Breast epithelium (tissue), 4 donors: Measurements from ENCODE around the gene TPPP. TPM values are rescaled to one million over a fixed set of nuclear protein-coding genes. Genes with fewer than 3 reads are reported as not detected.

Experiments
- DNase-seq, 2 donors: peaks; one replicate each; pipeline ENCODE4 v3.0.0-alpha.2; 2019; ENCODE audit warnings: low spot score in 2 of 2
- H3K27ac ChIP-seq, 2 donors: fragments of 200-600 bp; sonication (generic) in 1 of 2; one replicate each; pipeline ENCODE4 v1.5.1; 2016 to 2019; ENCODE audit warnings: mild to moderate bottlenecking in 1 of 2
- H3K27me3 ChIP-seq, 2 donors: fragments of 200-600 bp; sonication (generic) in 1 of 2; one replicate each; pipeline versions ENCODE4 v1.5.1 to v1.6.0; 2017 to 2019; ENCODE audit warnings: control low read depth in 1 of 2, mild to moderate bottlenecking in 1 of 2
- H3K36me3 ChIP-seq: fragments of 200-600 bp; one replicate; pipeline ENCODE4 v1.5.1; 2019
- H3K4me1 ChIP-seq, 2 donors: fragments of 200-600 bp; sonication (generic); one replicate each; pipeline ENCODE4 v1.5.1; 2016 to 2019; ENCODE audit warnings: control low read depth in 1 of 2
- H3K4me3 ChIP-seq, 3 donors: fragments of 200-600 bp; sonication (generic); 1 replicate in 2 of 3; 2 replicates in 1 of 3; pipeline ENCODE4 v1.5.1; 2016 to 2019; ENCODE audit warnings: mild to moderate bottlenecking in 3 of 3, moderate library complexity in 2 of 3
- H3K9me3 ChIP-seq, 2 donors: fragments of 200-600 bp; sonication (generic) in 1 of 2; one replicate each; pipeline ENCODE4 v1.5.1; 2016 to 2019; ENCODE audit warnings: control low read depth in 1 of 2
- POLR2A ChIP-seq: fragments of 450-650 bp; IDR thresholded peaks from one replicate; pipeline ENCODE4 v1.6.1; 2016; ENCODE audit warnings: antibody characterized with exemption, mild to moderate bottlenecking, moderate library complexity
- POLR2AphosphoS5 ChIP-seq, 3 donors: sonication (generic); formaldehyde crosslinking; IDR thresholded peaks; one replicate each; pipeline ENCODE4 v1.6.1; 2017; ENCODE audit warnings: antibody characterized with exemption in 3 of 3
- intact Hi-C: fragments of 100-400 bp; cut with DNase I; formaldehyde crosslinking; loops from one replicate; pipeline ENCODE4 v1.15.1; 2023; ENCODE audit warnings: low total_unique reads
- total RNA-seq, 3 donors: library from RNA; depleted of rRNA; stranded (reverse); fragments of >200 nt; gene quantifications; one replicate each; pipeline ENCODE4 v1.1.0, GENCODE V29; 2016
- TF ChIP-seq, protein P1 (sequence below), 3 donors: fragments of 450-650 bp; IDR thresholded peaks; one replicate each; pipeline ENCODE4 v1.5.1; 2016 to 2017; ENCODE audit warnings: antibody characterized with exemption in 3 of 3, mild to moderate bottlenecking in 3 of 3, moderate library complexity in 3 of 3

TPPP gene
- total RNA-seq, 3 donors from 2014 or later, result 2.9 to 4.3 (median 3.4) TPM

DNA sequence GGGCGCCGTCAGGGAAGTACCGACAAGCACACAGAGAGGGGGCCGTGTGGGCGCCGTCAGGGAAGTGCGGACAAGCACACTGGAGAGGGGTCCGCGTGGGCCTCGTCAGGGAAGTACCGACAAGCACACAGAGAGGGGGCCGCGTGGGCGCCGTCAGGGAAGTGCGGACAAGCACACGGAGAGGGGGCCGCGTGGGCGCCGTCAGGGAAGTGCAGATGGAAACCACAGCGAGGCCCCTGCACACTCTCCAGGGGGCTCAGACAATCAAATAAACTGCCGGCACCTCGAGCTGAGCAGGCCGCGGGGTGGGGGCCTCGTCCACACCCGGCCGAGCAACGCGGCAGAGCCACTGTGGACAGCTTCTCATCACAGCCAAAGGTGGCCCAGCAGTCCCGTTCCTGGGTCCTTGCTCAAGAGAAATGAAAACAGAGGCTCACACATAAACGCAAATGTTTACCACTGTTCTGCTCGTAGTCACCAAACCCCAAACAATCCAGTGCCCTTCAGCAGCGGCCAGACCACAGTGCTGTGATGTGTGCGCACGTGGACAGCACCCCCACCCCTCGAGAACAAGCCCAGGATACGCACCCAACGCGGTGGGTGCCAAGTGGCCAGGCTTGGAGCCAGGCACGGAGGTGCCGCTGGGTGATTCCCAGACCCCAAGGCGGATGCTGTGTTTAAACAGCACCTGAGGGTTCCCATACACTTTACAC lies 24.7 kb downstream of the TPPP start:
- no peaks in the 10 kb centered on the region for H3K36me3 ChIP-seq
- intact Hi-C loops, result no loop called here
- H3K4me1 ChIP-seq, result peaks cover 16 to 18% of the 10 kb centered on the region in 2 donors
- H3K4me3 ChIP-seq, result no peak overlapping the region
- H3K9me3 ChIP-seq, result no peaks in the 10 kb centered on the region
- H3K27ac ChIP-seq, result no peak overlapping the region
- no peaks in the 10 kb centered on the region for H3K27me3 ChIP-seq
- peak in 1 of 2 donors; percentile 28 for DNase-seq
- TF ChIP-seq POLR2A, result no peak
- TF ChIP-seq, protein P1, sequence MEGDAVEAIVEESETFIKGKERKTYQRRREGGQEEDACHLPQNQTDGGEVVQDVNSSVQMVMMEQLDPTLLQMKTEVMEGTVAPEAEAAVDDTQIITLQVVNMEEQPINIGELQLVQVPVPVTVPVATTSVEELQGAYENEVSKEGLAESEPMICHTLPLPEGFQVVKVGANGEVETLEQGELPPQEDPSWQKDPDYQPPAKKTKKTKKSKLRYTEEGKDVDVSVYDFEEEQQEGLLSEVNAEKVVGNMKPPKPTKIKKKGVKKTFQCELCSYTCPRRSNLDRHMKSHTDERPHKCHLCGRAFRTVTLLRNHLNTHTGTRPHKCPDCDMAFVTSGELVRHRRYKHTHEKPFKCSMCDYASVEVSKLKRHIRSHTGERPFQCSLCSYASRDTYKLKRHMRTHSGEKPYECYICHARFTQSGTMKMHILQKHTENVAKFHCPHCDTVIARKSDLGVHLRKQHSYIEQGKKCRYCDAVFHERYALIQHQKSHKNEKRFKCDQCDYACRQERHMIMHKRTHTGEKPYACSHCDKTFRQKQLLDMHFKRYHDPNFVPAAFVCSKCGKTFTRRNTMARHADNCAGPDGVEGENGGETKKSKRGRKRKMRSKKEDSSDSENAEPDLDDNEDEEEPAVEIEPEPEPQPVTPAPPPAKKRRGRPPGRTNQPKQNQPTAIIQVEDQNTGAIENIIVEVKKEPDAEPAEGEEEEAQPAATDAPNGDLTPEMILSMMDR (IDR thresholded peaks at IDR 0.05), result no peak
- no peak for TF ChIP-seq POLR2AphosphoS5 (IDR thresholded peaks at IDR 0.05)

DNA sequence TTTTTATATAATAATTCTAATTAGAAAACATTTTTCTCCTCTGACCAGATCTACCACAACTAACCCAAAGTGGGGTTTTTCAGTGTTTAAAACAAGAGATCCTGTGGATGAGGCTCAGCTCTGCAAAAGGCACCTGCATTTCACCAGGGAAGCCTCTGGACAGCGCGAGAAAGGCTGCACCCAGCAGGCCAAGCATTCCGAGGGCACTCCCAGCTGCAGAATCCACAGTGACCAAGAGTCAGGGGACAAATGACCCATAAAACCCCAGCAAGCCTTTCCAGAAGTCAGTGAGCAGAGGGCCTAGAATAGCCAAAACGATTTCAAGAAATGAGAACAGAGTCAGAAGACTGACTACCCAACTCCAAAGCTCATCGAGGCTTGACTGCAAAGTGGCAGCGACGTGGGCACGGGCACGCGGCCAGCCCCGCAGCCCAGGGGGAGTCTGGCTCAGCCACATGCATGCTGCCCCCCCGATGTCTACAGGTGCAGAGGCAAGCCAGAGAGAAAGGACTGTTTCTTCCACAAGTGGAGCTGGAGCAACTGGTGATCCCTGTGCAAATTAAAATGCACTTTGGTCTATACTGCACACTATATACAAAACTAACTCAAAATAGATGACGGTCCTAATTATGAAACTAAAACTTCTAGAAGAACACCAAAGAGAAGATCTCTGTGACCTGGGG lies 26.2 kb downstream of the TPPP start:
- Histone ChIP-seq H3K4me1 (peaks cover 3% of the 10 kb centered on the region in 2 donors), H3K27me3 (no peaks in the 10 kb centered on the region), H3K27ac (no peak overlapping the region), H3K4me3 (no peak overlapping the region), H3K36me3 (no peaks in the 10 kb centered on the region), H3K9me3 (no peaks in the 10 kb centered on the region)
- intact Hi-C loops, result no loop called here
- no peak for DNase-seq
- TF ChIP-seq POLR2A (no peak), POLR2AphosphoS5 (IDR thresholded peaks at IDR 0.05) (no peak)
- TF ChIP-seq, protein P1 (IDR thresholded peaks at IDR 0.05), result no peak

DNA sequence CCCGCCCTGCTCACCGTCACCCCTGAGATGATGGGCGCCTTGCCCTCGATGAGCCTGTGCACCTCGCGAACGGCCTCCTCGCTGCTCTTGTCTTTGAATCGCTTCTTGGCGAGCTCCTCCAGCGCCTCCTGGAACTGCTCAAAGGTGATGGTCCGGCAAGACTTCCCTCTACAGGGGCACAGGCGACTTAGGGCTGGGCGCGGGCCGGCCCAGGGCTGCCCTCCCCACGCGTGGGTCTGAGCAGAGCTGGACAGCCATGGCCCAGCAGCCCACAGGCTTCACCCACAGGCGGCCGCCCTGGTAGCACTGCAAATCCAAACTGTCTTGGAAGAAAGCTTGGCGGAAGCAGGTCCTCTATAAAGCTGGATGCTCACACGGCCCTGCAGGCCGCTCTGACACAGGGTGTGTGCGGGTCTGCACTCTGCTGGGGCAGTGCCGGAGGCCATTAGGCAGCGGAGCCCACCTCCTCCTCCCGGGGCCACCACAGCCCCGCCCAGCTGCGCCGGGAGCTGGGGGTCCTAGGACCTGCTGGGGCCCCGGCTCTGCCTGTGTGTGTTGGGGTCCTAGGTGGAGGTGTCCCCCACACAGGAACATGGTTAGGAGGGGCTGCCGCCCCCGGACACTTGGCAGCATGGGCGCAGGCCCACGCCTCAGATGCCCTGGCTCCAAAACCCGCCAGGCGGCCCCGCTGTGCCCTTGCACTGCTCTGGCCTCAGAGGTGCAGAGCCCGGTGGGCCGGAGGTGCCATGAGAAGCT lies 27.0 kb downstream of the TPPP start:
- Histone ChIP-seq H3K27me3 (no peaks in the 10 kb centered on the region), H3K4me1 (no peaks in the 10 kb centered on the region), H3K27ac (no peak overlapping the region), H3K4me3 (no peak overlapping the region), H3K36me3 (no peaks in the 10 kb centered on the region), H3K9me3 (no peaks in the 10 kb centered on the region)
- DNase-seq, result no peak
- TF ChIP-seq POLR2AphosphoS5 (IDR thresholded peaks at IDR 0.05), result no peak
- TF ChIP-seq POLR2A, result no peak
- intact Hi-C loops, result no loop called here

DNA sequence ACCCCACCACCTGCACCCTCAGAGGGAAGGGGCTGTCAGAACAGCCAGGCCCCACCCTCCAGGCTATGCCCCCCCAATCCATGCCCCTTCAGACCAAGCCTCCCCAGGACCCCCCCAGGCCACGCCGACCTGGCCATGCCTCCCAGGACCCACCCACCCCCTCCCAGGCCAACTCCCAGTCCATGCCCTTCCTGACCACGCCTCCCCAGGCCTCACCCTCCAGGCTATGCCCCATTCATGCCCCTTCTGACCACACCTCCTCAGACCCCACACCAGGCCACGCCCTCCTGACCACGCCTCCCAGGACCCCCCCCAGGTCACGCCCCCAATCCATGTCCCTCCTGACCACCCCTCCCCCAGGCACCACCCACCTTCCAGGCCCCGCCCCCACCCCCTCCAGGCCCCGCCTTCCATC lies 27.6 kb downstream of the TPPP start:
- Histone ChIP-seq H3K27ac (no peak overlapping the region), H3K4me1 (no peaks in the 10 kb centered on the region), H3K36me3 (no peaks in the 10 kb centered on the region), H3K9me3 (no peaks in the 10 kb centered on the region), H3K4me3 (no peak overlapping the region), H3K27me3 (no peaks in the 10 kb centered on the region)
- TF ChIP-seq, protein P1 (IDR thresholded peaks at IDR 0.05), result no peak
- TF ChIP-seq POLR2A (no peak), POLR2AphosphoS5 (IDR thresholded peaks at IDR 0.05) (no peak)
- peak in 1 of 2 donors; percentile 38 for DNase-seq
- intact Hi-C loops, result no loop called here

DNA sequence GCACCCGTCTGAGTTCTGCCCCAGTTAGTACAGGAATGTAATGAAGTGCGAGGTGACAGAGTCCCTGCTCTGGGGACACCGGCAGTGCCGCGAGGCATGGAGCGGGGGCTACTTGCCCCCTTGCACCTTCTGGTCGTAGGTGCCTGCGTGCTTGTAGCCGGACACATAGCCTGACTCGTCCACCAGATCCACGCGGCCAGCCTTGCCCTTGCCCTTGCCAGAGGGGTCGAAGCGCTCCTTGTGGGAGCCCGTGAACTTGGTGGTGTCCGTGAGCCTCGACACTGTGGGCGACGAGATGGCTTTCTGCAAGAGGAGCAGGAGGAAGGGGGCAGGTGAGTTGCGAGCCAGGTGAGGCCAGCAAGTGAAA lies 28.2 kb downstream of the TPPP start:
- peak in 1 of 2 donors; percentile 37 for DNase-seq
- intact Hi-C loops, result no loop called here
- no peak for TF ChIP-seq POLR2A
- TF ChIP-seq POLR2AphosphoS5 (IDR thresholded peaks at IDR 0.05), result no peak
- TF ChIP-seq, protein P1 (IDR thresholded peaks at IDR 0.05), result no peak

More for the DNA sequence above, 28.2 kb downstream of the TPPP start:
- Histone ChIP-seq H3K27me3 (no peaks in the 10 kb centered on the region), H3K4me3 (no peak overlapping the region), H3K36me3 (no peaks in the 10 kb centered on the region), H3K9me3 (no peaks in the 10 kb centered on the region), H3K4me1 (no peaks in the 10 kb centered on the region), H3K27ac (no peak overlapping the region)
